GM12875 (cell line): ENCODE results near the gene GPR137B.
A peak's percentile ranks its signal among the peaks of the same experiment; 100 is the strongest.

Source experiments
- H3K4me3 ChIP-seq: one replicate; pipeline ENCODE4 v1.5.1; 2011; ENCODE audit warnings: low read depth, low read length, control low read depth
- TF ChIP-seq, protein P1 (sequence below): IDR thresholded peaks from 2 replicates; pipeline ENCODE4 v1.5.1; 2011; ENCODE audit warnings: low read depth, mild to moderate bottlenecking, control low read depth, inconsistent platforms, low read length, moderate library complexity, borderline replicate concordance; ENCODE audit not compliant: insufficient read depth

The GPR137B gene

DNA sequence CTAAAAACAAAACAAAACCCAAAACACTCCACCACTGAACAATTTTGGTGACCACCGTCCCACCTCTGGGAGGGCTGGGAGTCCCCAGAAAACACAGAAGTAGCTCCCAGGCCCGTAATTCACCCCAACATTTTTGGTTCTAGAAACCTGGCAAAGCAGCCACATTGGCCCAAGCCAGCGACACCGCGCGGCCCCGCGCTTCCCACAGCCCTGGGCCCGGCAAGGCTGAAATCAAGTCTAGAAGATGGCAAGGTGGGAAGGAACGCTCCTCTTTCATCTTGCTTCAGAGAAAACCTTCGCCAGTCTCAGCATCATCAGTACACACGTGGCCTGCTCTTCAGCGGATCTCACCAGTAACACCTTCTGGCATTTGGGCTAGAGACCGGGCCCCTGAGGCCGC is 41.5 kb upstream of the GPR137B start:
- no peak overlapping the region for H3K4me3 ChIP-seq
- TF ChIP-seq, protein P1, sequence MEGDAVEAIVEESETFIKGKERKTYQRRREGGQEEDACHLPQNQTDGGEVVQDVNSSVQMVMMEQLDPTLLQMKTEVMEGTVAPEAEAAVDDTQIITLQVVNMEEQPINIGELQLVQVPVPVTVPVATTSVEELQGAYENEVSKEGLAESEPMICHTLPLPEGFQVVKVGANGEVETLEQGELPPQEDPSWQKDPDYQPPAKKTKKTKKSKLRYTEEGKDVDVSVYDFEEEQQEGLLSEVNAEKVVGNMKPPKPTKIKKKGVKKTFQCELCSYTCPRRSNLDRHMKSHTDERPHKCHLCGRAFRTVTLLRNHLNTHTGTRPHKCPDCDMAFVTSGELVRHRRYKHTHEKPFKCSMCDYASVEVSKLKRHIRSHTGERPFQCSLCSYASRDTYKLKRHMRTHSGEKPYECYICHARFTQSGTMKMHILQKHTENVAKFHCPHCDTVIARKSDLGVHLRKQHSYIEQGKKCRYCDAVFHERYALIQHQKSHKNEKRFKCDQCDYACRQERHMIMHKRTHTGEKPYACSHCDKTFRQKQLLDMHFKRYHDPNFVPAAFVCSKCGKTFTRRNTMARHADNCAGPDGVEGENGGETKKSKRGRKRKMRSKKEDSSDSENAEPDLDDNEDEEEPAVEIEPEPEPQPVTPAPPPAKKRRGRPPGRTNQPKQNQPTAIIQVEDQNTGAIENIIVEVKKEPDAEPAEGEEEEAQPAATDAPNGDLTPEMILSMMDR = no peak

- TF ChIP-seq, protein P1 = no peak
- H3K4me3 ChIP-seq = no peak overlapping the region
Observed at GRCh38 chr1:236101233-236102200, 40.8 kb upstream of the GPR137B start.

GRCh38 chr1:236102611-236103010 is 39.7 kb upstream of the GPR137B start:
- no peak overlapping the region for H3K4me3 ChIP-seq
- TF ChIP-seq, protein P1 = no peak

- TF ChIP-seq, protein P1 = no peak
- H3K4me3 ChIP-seq = no peak overlapping the region
Observed at GRCh38 chr1:236103059-236103458, 39.3 kb upstream of the GPR137B start.

- H3K4me3 ChIP-seq = no peak overlapping the region
- TF ChIP-seq, protein P1 = peak; percentile 50; the same call in 1 of the 2 replicates
Observed at GRCh38 chr1:236103646-236104218, 38.6 kb upstream of the GPR137B start.

DNA sequence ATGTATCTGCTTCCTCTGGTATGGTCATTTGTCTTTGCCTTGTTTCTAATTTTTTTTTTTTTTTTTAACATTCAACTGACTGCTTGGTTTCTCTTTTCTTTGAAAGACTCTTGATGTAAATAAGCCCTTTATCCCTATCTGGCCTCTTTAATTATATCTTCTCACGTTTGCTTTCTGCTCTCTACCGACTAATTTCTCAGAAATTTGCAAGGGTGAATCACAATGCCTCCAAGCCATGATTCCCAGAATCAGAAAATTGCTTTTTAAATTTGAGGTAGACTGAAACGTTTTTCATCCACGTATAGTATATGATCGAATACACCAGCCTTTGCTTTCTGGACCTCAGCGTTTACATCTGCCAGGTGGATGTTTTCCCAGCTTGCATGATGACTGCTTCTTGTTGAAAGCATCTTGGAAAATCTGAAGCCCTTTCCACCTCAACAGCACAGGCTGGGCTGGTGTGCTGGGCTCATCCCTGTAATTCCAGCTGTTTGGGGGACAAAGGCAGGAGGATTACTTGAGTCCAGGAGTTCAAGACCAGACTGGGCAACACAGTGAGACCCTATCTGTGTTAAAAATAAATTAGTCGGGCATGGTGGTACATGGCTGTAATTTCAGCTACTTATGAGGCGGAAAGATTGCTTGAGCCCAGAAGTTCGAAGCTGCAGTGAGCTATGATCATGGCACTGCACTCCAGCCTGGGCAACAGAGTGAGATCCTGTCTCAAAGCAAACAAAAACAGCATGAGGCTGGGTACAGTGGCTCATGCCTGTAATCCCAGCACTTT is 35.0 kb upstream of the GPR137B start:
- TF ChIP-seq, protein P1 = no peak

More for the DNA sequence above, 35.0 kb upstream of the GPR137B start:
- H3K4me3 ChIP-seq = no peak overlapping the region
